ENCODE measurements around the gene CXCL5.

Gene CXCL5

DNA sequence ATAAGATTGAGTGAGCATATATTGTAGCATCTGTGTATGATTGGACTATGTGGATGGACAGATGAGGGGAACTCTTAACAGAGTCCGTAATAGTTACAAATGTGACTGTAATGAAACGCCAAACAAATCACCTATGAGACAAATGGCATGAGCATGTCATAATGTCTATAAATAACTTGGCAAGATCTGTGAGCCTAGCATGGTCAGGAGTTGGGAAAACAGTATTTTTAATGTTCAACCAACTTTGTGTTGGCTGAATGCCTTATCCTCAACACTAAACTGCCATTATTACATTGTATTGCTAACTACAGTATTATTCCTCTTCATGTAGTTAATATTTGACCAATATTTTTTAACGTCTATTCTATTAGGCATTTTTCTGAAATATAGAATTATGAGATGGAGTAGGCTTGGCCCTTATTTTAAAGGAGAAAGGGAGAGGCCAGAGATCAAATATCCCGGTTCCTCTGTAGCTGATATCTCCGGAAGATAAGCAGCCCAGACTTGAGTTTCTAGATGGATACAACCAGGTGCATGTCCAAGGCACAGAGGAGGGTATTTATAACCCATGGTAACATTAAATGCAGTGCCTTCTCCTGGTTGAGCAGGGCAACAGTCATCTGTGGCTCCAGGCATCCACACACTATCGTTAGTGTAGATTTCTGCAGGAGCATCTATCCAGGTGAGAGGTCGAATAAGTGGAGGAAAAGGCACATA is 49.3 kb downstream of the CXCL5 start:
- TF ChIP-seq MYC (IDR thresholded peaks at IDR 0.05; ENCODE audit: low read depth, low read length) (no peak), POLR2A (IDR thresholded peaks at IDR 0.05; ENCODE audit: extremely low read depth, insufficient read length) (no peak)
- TF ChIP-seq, protein P1, sequence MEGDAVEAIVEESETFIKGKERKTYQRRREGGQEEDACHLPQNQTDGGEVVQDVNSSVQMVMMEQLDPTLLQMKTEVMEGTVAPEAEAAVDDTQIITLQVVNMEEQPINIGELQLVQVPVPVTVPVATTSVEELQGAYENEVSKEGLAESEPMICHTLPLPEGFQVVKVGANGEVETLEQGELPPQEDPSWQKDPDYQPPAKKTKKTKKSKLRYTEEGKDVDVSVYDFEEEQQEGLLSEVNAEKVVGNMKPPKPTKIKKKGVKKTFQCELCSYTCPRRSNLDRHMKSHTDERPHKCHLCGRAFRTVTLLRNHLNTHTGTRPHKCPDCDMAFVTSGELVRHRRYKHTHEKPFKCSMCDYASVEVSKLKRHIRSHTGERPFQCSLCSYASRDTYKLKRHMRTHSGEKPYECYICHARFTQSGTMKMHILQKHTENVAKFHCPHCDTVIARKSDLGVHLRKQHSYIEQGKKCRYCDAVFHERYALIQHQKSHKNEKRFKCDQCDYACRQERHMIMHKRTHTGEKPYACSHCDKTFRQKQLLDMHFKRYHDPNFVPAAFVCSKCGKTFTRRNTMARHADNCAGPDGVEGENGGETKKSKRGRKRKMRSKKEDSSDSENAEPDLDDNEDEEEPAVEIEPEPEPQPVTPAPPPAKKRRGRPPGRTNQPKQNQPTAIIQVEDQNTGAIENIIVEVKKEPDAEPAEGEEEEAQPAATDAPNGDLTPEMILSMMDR (IDR thresholded peaks at IDR 0.05; ENCODE audit: low read depth, low read length) = no peak
- TF ChIP-seq, protein P2, sequence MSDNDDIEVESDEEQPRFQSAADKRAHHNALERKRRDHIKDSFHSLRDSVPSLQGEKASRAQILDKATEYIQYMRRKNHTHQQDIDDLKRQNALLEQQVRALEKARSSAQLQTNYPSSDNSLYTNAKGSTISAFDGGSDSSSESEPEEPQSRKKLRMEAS (IDR thresholded peaks at IDR 0.05; ENCODE audit: low read depth, low read length) = no peak
- DNase-seq (ENCODE audit: low read depth) = no peak
- H3K4me3 ChIP-seq (ENCODE audit: low read depth, low read length) = no peak overlapping the region

DNA sequence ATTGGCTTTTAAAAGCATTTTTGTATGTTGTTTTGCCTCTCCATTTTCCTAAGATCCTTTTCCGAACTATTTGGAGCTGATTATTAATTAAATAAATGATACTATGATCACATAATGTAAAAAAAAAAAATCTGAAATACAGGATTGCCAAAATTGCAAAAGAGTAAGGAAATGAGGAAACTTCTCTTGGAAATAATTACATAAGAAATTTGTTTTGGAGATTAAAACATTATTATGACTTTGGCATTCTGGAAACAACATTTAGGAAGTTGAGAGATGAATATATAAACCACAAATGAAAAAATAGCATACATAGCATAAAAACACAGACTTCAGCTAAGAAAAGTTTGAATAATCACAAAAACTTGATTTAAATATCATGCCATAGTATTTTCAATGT is 50.2 kb downstream of the CXCL5 start:
- TF ChIP-seq POLR2A (IDR thresholded peaks at IDR 0.05; ENCODE audit: extremely low read depth, insufficient read length) (no peak), MYC (IDR thresholded peaks at IDR 0.05; ENCODE audit: low read depth, low read length) (no peak)
- TF ChIP-seq, protein P2 (IDR thresholded peaks at IDR 0.05; ENCODE audit: low read depth, low read length) = no peak
- TF ChIP-seq, protein P1 (IDR thresholded peaks at IDR 0.05; ENCODE audit: low read depth, low read length) = no peak
- H3K4me3 ChIP-seq (ENCODE audit: low read depth, low read length) = no peak overlapping the region
- no peak for DNase-seq (ENCODE audit: low read depth)

DNA sequence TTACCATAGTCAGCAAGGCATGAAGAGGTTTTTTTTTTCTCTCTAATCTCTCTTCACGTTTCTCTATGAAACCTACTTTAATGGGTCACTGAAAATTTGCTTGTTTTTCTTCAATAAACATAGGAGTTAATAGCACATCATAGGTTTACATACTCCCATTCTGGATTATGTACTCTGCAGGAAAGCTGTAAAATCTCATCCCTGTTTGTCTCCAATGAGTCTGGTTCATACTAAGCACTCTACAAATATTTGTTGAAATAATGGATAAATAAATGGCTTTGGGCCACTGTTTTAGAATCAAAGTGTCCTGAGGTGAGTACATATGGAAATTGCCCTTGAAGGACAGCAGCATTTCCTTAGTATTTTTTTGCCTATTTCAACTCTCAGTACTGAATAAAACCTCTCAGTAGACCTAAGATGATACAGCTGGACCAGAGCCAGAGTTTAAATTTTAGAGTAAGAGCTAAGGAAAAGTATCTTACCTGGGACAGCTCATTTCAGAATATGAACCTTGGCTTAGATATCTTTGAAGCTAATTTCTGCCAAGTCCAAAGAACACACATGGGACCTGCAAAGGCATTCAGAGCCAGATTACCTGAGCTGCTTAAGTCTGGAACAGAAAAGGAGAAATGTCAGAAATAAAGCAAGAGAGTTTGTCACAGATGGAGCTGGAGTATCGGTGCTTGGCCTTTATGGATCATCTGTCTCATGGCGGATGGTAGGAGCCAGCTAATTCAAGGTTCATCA is 51.1 kb downstream of the CXCL5 start:
- TF ChIP-seq, protein P2 (IDR thresholded peaks at IDR 0.05; ENCODE audit: low read depth, low read length) = no peak
- DNase-seq (ENCODE audit: low read depth) = no peak
- no peak overlapping the region for H3K4me3 ChIP-seq (ENCODE audit: low read depth, low read length)

DNA sequence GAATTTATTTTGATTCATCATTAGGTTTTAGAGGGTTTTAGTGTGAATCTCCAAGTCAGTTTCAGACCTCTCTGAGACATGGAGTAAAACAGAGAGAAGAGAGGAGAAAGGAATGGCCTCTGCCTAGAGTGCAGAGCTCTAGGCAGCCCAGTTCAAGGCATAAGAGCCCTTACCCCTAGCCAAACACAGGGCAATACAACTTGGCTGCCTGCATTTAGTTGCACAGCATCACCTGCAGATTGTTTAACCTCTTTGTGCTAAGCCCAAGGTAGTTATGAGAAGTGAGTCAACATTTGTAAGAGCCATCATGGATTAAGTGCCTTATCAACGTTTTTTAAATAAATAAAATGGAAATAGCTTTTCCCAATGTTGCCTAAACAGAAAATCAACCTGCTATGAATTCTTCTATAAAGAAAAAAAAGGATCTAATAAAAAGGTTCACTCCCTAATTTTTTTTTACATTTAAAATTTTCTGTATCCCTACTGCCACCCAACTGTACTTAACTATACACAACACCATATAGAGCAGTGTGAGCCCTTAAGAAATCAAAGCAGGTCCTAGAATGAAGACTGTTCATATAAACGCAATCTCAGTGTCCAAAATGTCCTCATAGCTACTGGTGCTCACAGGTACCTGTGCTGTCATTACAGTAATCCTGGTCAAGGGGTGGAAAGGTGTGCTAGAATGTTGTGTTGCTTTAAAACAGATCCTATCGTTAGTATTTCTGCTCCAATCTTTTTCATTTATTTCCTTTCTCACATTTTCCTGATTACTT is 52.6 kb downstream of the CXCL5 start:
- TF ChIP-seq MYC (IDR thresholded peaks at IDR 0.05; ENCODE audit: low read depth, low read length) = no peak
- no peak for TF ChIP-seq POLR2A (IDR thresholded peaks at IDR 0.05; ENCODE audit: extremely low read depth, insufficient read length)
- TF ChIP-seq, protein P2 (IDR thresholded peaks at IDR 0.05; ENCODE audit: low read depth, low read length) = no peak
- TF ChIP-seq, protein P1 (IDR thresholded peaks at IDR 0.05; ENCODE audit: low read depth, low read length) = no peak
- no peak overlapping the region for H3K4me3 ChIP-seq (ENCODE audit: low read depth, low read length)
- DNase-seq (ENCODE audit: low read depth) = no peak
